Measurements from ENCODE around the gene SLC50A1.
A peak's percentile ranks its signal among the peaks of the same experiment; 100 is the strongest.

The SLC50A1 gene

DNA sequence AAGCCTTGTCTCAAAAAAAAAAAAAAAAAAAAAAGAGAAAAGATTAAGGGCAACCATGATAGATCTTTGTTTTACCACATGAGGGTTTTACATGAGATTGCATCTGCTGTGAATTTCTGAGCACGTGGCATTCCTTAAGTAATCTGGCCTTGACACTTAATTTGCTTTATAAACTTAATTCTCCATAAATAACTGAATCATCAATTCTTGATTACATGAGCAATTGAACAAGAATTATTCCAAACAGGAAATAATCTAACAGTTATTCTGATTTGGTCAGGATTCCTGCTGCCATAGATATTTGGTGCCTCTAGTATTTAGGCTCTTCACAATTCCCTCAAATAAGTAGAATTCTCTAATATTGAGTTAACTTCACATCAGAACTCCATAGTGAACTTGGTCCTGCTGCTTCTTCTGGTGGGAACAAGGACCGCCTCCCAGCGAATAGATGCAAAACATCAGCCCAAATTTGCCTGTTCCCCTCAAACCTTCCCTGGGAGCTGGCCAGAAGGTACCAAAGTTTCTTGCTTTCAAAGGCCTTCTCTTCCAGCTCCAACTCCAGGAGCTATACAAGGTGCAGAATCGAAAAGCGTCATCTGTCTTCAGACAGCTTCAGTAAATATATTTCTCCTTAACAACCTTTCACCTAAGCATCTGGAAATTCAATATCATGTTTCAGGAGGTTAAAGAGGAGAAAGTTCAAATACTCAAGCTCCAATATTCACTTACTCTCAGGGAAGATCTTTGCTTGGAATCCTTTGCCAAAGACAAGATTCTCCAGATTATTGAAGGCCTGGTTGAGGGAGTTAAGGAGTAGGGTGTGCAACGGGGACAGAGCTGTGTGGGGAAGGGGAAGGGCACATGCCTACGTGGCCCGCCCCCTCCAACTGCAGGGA lies 36.4 kb downstream of the SLC50A1 start:
- peak; percentile 4 for DNase-seq (ENCODE audit: low spot score)

DNA sequence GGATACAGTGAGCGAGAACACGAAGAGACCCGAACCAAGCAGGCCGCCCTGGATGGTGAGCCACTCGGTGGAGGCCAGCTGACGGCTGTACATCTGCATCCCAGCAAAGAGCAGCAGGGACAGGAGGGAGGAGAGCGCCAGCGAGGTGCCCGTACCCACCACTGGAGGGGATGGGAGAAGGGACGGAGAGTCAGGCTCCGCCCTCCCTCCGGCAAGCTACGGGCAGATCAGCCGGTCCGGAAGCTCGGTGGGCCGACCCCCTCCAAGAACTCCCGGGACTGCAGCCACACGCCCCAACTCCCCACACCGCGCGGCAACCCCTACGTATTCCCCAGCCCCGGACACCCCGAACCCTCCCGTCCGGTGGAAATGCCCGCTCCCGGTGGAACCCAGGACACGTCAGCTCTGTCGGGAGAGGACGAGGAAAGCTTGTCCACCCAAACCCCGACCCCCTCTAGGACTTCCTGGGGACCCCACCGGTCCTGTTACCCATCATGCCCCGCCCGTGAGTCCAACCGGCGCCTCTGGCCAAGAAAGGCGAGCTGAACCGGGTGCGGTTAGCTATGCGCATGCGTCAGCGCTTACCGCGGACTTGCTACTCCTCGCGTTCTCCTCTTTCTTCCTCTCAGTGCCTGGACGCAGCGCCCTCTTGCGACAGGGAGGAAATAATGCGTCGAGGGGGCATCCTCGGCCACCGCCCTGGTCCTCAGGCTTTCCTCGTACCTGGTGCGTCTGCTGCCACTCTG lies 37.3 kb downstream of the SLC50A1 start, which contains the start of gene KRTCAP2:
TSS of gene KRTCAP2 (minus strand) at position 573 of the 746 bp plus-strand sequence. CDS start at position 493, 80 bp downstream.
- peak; percentile 100 for DNase-seq (ENCODE audit: low spot score)

DNA sequence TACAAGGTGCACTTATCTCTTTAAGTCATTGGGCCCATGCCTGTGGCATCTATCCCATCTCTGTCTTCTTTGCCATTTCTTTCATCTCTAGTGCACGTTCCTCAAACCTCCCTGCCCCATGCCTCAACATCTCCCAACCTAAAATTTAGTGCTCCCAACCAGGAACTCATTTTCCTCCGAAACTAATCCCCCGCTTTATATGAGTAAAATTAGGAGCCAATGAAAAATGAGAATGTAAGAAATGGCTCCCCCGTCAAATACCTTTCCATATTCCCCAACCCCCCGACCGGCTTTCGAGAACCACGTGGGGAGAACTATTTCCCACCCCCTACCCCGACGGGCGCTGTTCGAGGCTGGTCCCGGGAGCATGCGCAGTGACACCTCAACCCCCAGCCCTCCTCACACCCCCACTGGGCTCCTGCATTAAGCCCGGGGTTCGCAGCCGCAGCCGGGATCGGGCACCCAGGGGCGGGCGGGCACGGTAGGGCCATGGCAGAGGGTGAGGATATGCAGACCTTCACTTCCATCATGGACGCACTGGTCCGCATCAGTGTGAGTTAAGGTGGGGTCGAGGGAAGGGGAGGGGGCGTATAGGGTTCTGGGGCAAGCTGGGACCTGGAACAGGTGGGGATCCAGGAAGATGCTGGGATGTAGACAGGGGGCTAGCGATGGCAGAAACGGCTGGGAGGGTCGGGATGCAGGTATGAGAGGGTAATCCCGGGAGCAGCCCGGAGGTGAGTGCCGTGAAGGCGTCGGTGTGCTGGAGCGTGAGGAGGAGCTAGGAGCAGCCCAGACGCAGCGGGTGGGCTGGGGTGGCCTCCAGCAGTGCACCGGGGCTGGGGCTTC lies 38.0 kb downstream of the SLC50A1 start, which contains the start of gene TRIM46:
TSS of gene TRIM46 (plus strand) at position 372 of the 846 bp plus-strand sequence. CDS start at position 490, 118 bp downstream.
- peak; percentile 74 for DNase-seq (ENCODE audit: low spot score)

DNA sequence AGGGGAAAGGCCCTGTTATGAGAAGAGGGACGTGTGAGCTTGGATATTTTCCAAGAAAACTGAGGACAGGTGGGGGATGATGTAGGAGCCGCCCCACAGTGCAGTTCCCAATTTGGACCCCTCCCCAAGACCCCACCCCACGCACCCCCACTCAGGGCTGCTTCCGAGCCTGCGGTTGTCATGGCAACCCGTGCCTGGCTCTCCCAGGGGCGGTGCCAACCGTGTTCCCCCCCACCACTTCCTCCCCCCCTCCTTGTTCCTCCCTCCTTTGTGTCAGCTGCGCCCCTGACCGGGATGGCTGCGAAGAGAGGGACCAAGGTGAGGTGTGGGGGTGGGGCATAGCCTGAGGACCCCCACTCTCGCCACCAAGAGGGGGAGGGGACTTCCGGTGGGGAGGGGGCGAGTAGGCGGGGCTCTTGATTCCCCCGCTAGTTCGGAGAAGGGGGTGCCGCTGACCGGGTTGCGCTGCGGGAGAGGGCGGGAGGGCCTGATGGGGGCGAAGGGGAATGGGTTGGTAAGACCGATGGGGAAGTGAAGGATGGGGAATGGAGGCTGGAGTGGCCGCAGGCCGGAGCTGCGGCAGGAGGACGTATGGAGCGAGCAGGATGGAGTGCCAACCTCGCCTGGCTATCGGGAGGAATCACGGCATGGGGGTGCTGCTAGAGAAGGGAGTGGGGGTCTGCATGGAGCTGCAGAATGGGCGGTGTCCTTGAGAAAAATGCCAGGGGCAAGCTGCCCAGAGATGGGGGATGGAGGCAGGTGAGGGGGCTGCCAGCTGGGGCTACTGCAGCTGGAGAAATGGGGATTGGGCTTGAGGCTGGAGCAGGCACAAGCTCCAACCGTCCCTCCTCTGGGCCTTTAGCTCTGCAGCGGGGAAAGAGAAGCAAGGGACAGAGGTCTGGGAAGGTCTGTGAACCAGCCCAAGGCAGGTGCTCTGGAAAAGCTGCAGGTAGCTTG lies 39.0 kb downstream of the SLC50A1 start:
- no peak for DNase-seq (ENCODE audit: low spot score)

DNA sequence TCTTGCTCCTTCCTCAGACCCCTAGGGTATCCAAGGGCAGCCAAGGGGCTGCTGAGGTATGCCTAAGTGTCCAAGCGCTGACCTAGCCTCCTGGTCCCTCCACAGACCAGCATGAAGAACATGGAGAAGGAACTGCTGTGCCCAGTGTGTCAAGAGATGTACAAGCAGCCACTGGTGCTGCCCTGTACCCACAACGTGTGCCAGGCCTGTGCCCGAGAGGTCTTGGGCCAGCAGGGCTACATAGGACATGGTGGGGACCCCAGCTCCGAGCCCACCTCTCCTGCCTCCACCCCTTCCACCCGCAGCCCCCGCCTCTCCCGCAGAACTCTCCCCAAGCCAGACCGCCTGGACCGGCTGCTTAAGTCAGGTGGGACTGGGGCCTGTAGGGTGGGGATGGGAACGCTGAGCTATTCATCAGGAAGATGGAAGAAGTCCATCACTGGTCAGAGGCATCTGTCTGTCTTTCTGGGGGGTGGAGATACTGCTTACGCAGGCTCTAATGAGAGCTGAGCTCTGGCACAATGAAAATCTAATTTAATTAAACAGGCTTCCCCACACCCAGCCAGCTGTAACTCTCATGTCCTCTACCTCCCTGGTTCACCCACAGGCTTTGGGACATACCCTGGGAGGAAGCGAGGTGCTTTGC lies 39.8 kb downstream of the SLC50A1 start:
- DNase-seq (ENCODE audit: low spot score) = no peak

DNA sequence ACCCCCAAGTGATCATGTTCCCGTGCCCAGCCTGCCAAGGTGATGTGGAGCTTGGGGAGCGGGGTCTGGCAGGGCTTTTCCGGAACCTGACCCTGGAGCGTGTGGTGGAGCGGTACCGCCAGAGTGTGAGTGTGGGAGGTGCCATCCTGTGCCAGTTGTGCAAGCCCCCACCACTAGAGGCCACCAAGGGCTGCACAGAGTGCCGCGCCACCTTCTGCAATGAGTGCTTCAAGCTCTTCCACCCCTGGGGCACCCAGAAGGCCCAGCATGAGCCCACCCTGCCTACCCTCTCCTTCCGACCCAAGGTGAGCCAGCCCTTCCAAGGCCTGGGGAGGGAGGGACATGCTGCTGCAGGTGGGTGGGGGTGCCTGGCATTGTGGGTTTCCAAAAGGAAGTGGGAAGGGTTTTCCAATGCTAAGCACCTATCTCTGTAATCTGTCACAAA lies 40.3 kb downstream of the SLC50A1 start:
- no peak for DNase-seq (ENCODE audit: low spot score)

DNA sequence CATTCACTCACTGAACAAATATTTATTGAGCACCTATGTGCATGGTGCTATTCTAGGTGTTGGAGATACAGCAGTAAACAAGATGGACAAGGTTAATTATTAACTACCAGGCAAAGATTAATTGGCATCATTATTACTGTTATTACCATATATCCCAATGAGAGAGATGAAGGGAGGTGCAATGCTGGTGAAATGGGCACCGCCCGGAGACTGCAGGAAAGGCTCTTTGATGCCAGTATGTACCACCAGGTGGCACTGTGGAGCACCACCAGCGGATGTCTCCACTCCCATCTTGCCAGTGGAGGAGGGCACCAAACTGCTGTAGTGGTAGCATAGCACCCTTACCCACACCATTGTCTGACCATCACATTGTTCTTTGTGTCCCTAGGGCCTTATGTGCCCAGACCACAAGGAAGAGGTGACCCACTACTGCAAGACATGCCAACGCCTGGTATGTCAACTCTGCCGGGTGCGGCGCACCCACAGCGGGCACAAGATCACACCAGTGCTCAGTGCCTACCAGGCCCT lies 41.0 kb downstream of the SLC50A1 start:
- peak; percentile 97 for DNase-seq (ENCODE audit: low spot score)

DNA sequence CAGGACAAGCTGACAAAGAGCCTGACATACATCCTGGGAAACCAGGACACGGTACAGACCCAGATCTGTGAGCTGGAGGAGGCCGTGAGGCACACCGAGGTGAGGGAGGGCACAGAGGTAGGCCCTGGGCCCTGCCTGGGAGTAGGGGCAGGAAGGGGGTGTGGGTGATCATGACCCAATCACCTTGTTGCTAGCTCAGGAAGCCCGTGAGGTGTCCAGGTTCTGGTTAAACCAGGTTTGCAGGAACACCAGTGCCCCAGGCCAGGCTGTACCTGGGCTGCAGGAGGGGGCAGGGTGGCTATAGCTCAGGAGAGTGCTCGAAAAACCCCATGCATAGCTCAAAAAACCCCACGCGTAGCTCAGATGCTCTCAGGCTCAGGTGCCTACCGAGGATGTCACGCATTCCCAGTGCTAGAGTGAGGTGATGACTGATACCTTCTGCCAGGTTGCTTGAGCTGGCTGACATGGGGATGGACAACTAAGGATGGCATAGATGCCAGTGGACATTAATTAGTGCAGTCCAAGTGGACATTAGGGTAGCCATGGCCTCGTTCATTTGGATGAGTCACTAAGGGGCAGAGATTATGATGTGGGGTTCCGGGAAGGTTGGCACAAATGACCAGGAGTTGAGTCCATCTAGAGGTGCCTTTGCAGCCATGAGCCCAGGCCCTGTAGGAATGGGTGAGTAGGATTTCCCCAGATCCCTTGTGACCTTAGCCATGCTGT lies 41.7 kb downstream of the SLC50A1 start:
- no peak for DNase-seq (ENCODE audit: low spot score)

DNA sequence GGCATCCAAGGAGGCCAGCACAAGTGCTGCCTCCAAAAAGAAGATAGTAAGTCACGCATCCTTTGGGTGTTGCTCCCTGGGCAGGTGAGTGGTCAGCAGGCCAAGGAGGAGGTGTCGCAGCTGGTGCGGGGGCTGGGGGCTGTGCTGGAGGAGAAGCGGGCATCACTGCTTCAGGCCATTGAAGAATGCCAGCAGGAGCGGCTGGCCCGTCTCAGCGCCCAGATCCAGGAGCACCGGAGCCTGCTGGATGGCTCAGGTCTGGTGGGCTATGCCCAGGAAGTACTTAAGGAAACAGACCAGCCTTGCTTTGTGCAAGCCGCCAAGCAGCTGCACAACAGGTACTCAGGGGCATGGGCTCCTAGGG lies 42.2 kb downstream of the SLC50A1 start:
- no peak for DNase-seq (ENCODE audit: low spot score)

DNA sequence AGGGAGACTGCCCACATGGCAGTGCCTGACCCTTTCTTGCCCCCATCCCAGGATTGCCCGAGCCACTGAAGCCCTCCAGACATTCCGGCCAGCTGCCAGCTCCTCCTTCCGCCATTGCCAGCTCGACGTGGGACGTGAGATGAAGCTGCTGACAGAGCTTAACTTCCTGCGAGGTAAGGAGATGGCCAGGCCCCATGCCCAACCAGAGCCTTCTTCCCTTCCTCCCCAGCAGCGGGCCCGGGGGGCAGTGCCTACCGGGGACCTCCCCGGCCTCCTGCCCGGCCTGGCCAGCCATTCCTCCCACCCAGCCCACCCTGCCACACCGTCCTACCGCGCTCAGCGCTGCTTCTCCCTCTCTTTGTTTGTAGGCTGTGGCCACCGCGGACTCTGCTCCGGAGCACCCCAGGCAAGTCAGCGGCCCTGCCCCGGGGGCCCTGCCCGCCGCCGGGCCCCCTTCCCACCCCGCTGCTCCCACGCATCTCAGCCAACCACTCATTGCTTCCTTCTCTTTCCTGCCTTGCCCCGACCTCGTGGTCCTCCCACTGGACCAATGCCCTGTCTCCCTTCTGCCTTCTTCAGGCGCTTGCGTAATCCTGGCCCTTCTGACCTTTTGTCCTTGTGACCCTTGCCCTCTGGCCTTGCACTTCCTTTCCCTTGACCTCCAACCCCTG lies 42.9 kb downstream of the SLC50A1 start:
- no peak for DNase-seq (ENCODE audit: low spot score)

DNA sequence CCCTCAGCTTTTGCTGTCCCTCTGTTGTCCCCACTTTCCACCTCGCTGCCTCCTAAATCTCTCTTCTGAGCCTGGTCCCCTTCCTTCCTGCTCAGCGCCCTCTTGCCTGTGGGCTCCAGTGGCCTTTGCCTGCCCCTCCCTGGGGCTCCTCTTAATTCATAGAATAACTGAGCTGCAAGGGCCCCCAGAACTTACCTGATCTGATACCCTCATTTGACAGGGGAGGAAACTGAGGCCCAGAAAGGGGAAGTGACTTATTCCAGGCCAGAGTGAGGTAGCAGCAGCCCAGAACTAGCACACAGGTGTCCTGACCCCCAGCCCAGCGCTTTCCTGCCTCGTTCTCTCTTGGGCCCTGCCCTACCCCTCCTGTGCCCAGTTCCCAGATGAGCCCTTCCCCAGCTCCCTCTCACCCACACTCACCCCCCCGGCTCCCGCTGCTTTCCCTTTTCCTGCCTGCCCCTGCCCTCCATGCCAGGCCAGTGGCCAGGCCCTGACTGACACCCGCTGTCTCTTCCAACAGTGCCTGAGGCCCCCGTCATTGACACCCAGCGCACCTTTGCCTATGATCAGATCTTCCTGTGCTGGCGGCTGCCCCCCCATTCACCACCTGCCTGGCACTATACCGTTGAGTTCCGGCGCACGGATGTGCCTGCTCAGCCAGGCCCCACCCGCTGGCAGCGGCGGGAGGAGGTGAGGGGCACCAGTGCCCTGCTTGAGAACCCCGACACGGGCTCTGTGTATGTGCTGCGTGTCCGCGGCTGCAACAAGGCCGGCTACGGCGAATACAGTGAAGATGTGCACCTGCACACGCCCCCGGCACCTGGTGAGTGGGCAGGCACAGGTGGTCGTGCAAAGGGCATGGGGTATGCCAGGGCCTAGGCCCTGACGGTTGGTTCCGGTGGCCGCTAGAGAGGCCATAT lies 43.7 kb downstream of the SLC50A1 start:
- no peak for DNase-seq (ENCODE audit: low spot score)

DNA sequence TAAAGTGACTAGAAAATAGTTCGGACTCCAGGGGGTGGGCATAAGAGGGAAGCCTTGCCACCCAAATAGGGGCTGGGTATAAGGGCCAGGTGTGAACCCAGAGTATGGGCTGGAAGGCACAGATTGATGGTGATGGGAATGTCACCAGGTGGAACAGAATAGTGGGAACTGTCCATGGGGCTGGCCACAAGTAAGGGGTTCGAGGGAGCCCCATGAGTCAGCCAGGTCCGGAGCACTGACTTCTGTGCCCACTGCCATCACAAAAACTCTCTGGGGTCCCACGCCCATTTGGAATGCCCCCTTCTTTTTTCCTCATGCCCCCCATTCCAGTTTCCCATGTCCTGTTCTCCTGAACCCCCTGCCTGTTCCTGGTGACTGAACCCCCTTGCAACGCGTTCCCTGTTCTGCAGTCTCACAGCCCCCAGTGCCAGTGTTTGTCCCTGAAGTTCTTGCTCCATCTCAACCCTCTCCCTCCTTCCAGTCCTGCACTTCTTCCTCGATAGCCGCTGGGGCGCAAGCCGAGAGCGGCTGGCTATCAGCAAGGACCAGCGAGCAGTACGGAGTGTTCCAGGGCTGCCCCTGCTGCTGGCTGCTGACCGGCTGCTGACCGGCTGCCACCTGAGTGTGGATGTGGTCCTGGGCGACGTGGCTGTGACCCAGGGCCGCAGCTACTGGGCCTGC lies 45.9 kb downstream of the SLC50A1 start:
- no peak for DNase-seq (ENCODE audit: low spot score)

DNA sequence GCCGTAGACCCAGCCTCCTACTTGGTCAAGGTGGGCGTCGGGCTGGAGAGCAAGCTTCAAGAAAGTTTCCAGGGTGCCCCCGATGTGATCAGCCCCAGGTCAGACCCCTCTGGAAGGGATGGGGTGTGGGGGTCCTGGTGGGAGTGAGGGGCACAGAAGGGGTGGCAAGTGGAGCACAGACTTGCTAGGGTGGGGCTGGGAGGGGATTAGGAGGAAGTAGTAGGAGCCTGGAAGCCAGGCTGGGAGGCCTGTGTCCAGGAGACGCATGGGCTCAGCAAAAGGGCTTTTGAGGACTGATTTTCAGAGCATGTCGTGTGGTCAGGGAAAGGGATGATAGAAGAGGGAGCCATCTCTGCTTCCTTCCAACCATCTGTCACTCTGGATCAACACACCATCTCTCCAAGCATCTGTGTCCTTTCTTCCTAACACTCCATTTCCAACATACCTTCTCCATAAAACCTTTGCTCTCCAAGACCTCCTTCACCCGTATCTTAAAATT lies 46.4 kb downstream of the SLC50A1 start:
- no peak for DNase-seq (ENCODE audit: low spot score)

DNA sequence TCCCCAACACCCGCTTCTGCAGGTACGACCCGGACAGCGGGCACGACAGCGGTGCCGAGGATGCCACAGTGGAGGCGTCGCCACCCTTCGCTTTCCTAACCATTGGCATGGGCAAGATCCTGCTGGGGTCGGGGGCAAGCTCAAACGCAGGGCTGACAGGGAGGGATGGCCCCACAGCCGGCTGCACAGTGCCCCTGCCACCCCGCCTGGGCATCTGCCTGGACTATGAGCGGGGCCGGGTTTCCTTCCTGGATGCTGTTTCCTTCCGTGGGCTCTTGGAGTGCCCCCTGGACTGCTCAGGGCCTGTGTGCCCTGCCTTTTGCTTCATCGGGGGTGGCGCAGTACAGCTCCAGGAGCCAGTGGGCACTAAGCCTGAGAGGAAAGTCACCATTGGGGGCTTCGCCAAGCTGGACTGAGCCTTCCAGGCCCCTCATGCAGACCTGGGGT lies 48.1 kb downstream of the SLC50A1 start:
- DNase-seq (ENCODE audit: low spot score) = no peak

DNA sequence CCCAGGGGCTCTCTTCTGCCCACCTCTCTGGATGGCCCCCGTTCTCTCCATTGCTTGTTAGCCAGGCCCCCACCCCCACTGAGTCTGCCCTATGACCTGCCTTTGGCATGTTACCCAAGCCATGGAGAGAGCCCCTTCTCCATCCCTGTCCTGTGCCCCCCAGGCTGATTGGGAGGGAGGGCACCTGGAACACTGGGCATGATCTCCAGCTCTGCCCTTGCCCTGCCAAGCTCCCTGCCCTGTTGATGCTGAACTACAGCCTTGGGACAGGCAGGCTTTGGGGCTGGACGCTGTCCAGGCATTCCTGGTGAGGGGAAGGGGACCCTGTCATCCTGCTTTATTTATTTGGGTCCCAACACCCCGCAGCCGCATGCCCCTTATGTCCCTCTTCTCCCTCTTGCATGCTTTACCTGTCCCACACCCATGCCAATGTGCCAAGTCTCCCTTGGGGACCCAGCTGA lies 48.7 kb downstream of the SLC50A1 start:
- no peak for DNase-seq (ENCODE audit: low spot score)

Data from hepatic stellate cell (primary cell).